ENCODE results near the gene ZBTB42. TPM values are rescaled to one million over a fixed set of nuclear protein-coding genes. Genes with fewer than 3 reads are reported as not detected.

ZBTB42 gene
- total and polyA plus RNA-seq, 9 donors, result 0.42 to 18.7 (median 3.7) TPM

DNA sequence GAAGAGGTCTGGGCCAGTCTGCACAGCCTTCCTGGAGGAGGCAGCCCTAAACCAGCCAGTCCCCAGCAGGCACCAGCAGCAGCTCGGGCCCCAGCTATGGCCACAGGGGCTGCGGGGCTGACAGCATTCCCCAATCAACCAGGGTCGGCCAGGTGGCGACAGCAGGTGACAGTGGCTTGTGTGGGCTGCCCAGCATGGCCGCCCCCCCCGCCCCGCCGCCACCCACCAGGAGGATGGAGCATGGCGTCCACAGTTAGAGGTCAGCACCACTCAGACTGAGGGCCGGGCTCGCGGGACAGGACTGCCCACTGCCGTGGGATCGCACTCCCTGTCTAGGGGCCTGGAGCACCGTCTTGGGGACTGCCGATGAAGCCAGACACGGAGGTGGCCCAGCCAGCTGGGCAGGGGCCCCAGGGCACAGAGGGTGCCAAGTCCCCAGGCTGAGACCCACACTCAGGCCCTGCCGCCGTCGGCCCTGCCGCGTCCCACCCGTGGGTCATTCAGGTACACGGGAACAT lies 20.3 kb upstream of the ZBTB42 start:
- Histone ChIP-seq H3K9me3 (no peaks in the 10 kb centered on the region), H3K36me3 (no peaks in the 10 kb centered on the region), H3K27me3 (no peaks in the 10 kb centered on the region), H3K4me3 (no peak overlapping the region), H3K4me1 (ENCODE audit: insufficient read depth) (no peaks in the 10 kb centered on the region), H3K27ac (no peak overlapping the region)
- intact Hi-C loops (cut with DNase I), result no loop called here
- TF ChIP-seq POLR2A (IDR thresholded peaks at IDR 0.05) (no peak), EP300 (IDR thresholded peaks at IDR 0.05) (no peak)
- TF ChIP-seq, protein P1, sequence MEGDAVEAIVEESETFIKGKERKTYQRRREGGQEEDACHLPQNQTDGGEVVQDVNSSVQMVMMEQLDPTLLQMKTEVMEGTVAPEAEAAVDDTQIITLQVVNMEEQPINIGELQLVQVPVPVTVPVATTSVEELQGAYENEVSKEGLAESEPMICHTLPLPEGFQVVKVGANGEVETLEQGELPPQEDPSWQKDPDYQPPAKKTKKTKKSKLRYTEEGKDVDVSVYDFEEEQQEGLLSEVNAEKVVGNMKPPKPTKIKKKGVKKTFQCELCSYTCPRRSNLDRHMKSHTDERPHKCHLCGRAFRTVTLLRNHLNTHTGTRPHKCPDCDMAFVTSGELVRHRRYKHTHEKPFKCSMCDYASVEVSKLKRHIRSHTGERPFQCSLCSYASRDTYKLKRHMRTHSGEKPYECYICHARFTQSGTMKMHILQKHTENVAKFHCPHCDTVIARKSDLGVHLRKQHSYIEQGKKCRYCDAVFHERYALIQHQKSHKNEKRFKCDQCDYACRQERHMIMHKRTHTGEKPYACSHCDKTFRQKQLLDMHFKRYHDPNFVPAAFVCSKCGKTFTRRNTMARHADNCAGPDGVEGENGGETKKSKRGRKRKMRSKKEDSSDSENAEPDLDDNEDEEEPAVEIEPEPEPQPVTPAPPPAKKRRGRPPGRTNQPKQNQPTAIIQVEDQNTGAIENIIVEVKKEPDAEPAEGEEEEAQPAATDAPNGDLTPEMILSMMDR (IDR thresholded peaks at IDR 0.05), result no peak
- WGBS, 3 donors, result 82 to 88% (median 85%) methylated on average over 15 to 24 of the region's 24 CpGs
- no peak for DNase-seq

DNA sequence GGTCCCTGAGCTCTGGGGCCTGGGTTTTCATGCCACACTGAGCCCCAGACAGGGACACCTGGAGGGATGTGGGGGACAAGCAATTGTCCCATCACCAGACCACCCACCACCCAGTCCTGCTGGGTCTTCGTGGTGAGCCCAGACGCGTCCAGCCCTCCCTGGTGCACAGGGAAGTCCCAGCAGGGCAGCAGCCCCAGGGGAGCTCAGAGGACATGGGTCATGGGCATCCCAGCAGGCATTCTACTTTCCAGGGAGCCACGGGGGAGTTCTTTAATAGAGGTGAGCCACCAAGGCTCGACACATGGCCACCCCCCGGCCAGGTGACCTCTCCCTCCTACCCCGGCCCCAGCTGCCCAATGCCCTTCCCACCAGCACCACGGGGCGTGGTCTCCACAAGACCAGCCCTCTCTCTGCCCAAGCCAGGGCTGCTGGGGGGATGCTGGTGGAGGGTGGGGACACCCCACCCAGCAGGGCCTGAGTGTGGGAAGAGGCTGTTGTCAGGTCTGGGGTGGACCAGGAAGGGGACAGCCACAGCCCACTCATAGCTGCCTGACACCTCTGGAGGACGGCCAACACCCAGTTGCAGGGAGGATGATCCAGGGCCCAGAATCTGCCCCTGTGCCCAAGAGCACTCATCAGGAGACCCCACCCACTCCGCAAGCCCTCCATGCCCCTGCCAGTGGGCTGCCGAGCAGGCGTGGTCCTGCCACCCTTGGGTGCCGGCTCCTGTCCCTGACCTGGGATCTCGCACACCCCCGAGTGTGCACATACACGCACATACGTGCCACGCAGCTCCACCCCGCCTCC lies 19.4 kb upstream of the ZBTB42 start:
- no peaks in the 10 kb centered on the region for H3K36me3 ChIP-seq
- WGBS, 3 donors, result 81 to 86% (median 83%) methylated on average over 18 to 20 of the region's 20 CpGs
- no peaks in the 10 kb centered on the region for H3K9me3 ChIP-seq
- intact Hi-C loops (cut with DNase I), result no loop called here
- no peak overlapping the region for H3K4me3 ChIP-seq
- no peaks in the 10 kb centered on the region for H3K4me1 ChIP-seq (ENCODE audit: insufficient read depth)
- no peak for DNase-seq
- no peak overlapping the region for H3K27ac ChIP-seq
- TF ChIP-seq POLR2A (IDR thresholded peaks at IDR 0.05) (no peak), EP300 (IDR thresholded peaks at IDR 0.05) (no peak)
- TF ChIP-seq, protein P1 (IDR thresholded peaks at IDR 0.05), result no peak
- H3K27me3 ChIP-seq, result no peaks in the 10 kb centered on the region

DNA sequence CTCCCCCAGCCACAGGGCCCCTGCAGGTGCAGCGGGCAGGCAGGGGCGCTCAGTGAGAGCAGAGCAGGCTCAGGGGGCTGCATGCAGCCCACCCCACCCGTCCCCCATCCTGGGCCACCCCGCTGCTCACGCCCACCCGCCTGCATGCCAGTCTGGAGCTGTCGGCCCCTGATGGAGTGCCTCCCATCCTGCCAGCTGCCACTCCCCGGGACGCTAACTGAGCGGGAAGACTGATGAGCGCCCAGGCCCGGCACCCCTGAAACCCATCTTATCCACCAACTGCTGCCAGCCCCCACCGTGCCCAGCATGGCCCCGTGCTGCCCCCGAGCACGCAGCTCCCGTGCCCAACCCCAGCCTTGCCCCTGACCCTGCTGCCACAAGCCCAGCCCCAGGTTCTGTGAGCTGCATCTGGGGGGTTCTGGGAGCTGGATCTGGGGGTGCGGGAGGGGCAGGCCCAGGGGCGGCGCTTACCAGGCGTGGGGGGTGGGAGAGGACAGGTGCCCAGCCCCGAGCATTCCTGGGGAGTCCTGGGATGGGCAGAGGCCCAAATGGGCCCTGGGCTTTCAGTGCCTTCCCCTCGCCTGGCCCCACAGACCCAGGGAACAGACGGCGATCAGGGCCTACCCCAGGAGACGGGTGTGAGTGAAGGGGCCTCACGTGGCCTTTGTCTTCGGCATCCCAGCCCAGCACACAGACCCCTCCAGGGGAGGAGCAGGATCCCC lies 18.7 kb upstream of the ZBTB42 start:
- no peak for DNase-seq
- Histone ChIP-seq H3K4me3 (no peak overlapping the region), H3K36me3 (no peaks in the 10 kb centered on the region), H3K27ac (no peak overlapping the region), H3K27me3 (no peaks in the 10 kb centered on the region), H3K9me3 (no peaks in the 10 kb centered on the region), H3K4me1 (ENCODE audit: insufficient read depth) (no peaks in the 10 kb centered on the region)
- 88 to 92% (median 92%) methylated on average over 25 to 28 of the region's 28 CpGs for WGBS, 3 donors
- TF ChIP-seq POLR2A (IDR thresholded peaks at IDR 0.05) (no peak), EP300 (IDR thresholded peaks at IDR 0.05) (no peak)
- TF ChIP-seq, protein P1 (IDR thresholded peaks at IDR 0.05), result no peak
- intact Hi-C loops (cut with DNase I), result no loop called here

DNA sequence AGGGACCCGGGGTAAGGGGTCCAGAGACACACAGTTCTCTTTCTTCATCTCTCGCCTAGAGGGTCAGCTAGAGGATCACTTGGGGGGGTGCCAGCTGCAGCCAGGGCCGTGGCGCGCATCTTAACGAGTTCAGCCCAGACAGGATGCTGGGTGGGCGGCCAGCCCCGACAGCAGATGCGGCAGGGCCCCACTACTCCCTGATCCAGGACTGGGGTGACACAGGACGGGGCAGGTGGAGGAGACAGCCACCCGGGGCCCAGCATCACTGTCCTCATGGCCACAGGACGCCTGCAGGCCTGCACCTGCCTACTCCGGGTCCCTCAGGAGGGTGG lies 18.1 kb upstream of the ZBTB42 start:
- intact Hi-C loops (cut with DNase I), result no loop called here
- Histone ChIP-seq H3K4me1 (ENCODE audit: insufficient read depth) (peaks cover 2% of the 10 kb centered on the region), H3K4me3 (no peak overlapping the region), H3K36me3 (no peaks in the 10 kb centered on the region), H3K9me3 (no peaks in the 10 kb centered on the region), H3K27me3 (no peaks in the 10 kb centered on the region), H3K27ac (no peak overlapping the region)
- whole genome bisulfite sequencing, 3 donors, result 72 to 73% (median 73%) methylated on average over 13 of the region's 13 CpGs
- no peak for DNase-seq
- no peak for TF ChIP-seq EP300 (IDR thresholded peaks at IDR 0.05)
- TF ChIP-seq, protein P1 (IDR thresholded peaks at IDR 0.05), result no peak
- no peak for TF ChIP-seq POLR2A (IDR thresholded peaks at IDR 0.05)

Measured in ovary (tissue), 9 donors.